HepG2 (cell line): Measurements from ENCODE around the gene SPPL2B.

Experiments used
- CBX5 ChIP-seq: sonication (generic); formaldehyde crosslinking; IDR thresholded peaks from 2 replicates; pipeline ENCODE4 v1.4.0; 2020; ENCODE audit warnings: missing genetic modification reagents, borderline replicate concordance
- SP1 ChIP-seq, 2 experiments: fragments of 450-650 bp in 1 of 2; sonication (generic) in 1 of 2; formaldehyde crosslinking in 1 of 2; IDR thresholded peaks; 2 replicates each; pipeline versions ENCODE4 v1.4.0 to v1.6.1; 2016 to 2020; ENCODE audit warnings: missing genetic modification reagents in 1 of 2
- ZNF234 ChIP-seq: sonication (generic); formaldehyde crosslinking; conservative IDR thresholded peaks from 2 replicates; pipeline ENCODE4 v1.5.1; 2020; ENCODE audit warnings: mild to moderate bottlenecking, missing genetic modification reagents

GRCh38 chr19:2376784-2377519 lies 48.5 kb downstream of the SPPL2B start:
- no peak for TF ChIP-seq ZNF234 (CRISPR knock-in tag)
- no peak for TF ChIP-seq CBX5 (CRISPR knock-in tag)
- TF ChIP-seq SP1 (IDR thresholded peaks at IDR 0.05), result no peak
- TF ChIP-seq SP1 (CRISPR knock-in tag; IDR thresholded peaks at IDR 0.05), result no peak
